IPS-20b (cell line): ENCODE data around the gene TKTL2.
"Not testable (repeated sequence)": the region's sequence is repeated elsewhere in the genome, so short reads cannot be mapped to it uniquely, and the experiment has no call there.

Source experiments
- H3K27ac ChIP-seq: one replicate; pipeline ENCODE4 v1.5.1; 2013; ENCODE audit warnings: low read length
- H3K27me3 ChIP-seq: 2 replicates; pipeline ENCODE4 v1.6.1; 2013; ENCODE audit warnings: mild to moderate bottlenecking, low read length, inconsistent platforms; ENCODE audit not compliant: insufficient read depth
- H3K36me3 ChIP-seq: 2 replicates; pipeline ENCODE4 v1.6.1; 2013; ENCODE audit warnings: low read depth, mild to moderate bottlenecking, inconsistent platforms, low read length, moderate library complexity; ENCODE audit not compliant: insufficient read depth
- H3K4me1 ChIP-seq: 2 replicates; pipeline ENCODE4 v1.6.1; 2013; ENCODE audit warnings: mild to moderate bottlenecking, control low read depth, inconsistent platforms, low read length, moderate library complexity; ENCODE audit not compliant: insufficient read depth
- H3K4me3 ChIP-seq: 2 replicates; pipeline ENCODE4 v1.5.1; 2013; ENCODE audit warnings: mild to moderate bottlenecking, low read length, inconsistent platforms
- H3K9ac ChIP-seq: 2 replicates; pipeline ENCODE4 v1.6.1; 2013; ENCODE audit warnings: low read depth, mild to moderate bottlenecking, inconsistent platforms, low read length, moderate library complexity
- H3K9me3 ChIP-seq: 2 replicates; pipeline ENCODE4 v1.6.1; 2013; ENCODE audit warnings: mild to moderate bottlenecking, low read depth, low read length, inconsistent platforms; ENCODE audit not compliant: insufficient read depth

The TKTL2 gene

DNA sequence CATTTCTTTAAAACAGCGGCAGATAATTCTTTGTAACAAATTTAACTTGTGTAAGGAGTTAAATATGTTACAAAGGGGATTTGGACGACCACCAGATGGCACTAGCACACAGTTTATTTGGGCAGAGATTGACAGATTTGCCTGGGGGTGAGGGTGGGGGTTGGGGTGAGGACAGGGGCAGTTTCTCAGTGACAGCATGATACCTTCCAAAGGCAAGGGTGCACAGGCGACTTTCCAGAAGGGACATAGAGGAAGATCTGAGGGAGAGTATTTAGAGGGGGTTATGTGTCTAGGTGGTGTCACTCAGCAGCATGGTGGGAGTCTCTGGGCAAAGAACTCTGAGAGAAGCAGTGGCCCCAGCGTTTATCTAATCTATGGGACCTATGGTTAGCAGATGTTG is 11.4 kb upstream of the TKTL2 start:
- Histone ChIP-seq H3K27ac (no peak overlapping the region), H3K27me3 (no peaks in the 10 kb centered on the region)

GRCh38 chr4:163482190-163482589 is 8.6 kb upstream of the TKTL2 start:
- no peak overlapping the region for H3K9ac ChIP-seq
- no peak overlapping the region for H3K27ac ChIP-seq
- no peak overlapping the region for H3K4me3 ChIP-seq
- H3K9me3 ChIP-seq = no peaks in the 10 kb centered on the region
- H3K36me3 ChIP-seq = no peaks in the 10 kb centered on the region
- H3K4me1 ChIP-seq = peaks cover 4% of the 10 kb centered on the region; the same call in 1 of the 2 replicates
- no peaks in the 10 kb centered on the region for H3K27me3 ChIP-seq

More for the DNA sequence above, 11.4 kb upstream of the TKTL2 start:
- Histone ChIP-seq H3K9me3 (no peaks in the 10 kb centered on the region), H3K36me3 (no peaks in the 10 kb centered on the region), H3K9ac (no peak overlapping the region), H3K4me3 (no peak overlapping the region), H3K4me1 (peaks cover 4% of the 10 kb centered on the region; the same call in 1 of the 2 replicates)

DNA sequence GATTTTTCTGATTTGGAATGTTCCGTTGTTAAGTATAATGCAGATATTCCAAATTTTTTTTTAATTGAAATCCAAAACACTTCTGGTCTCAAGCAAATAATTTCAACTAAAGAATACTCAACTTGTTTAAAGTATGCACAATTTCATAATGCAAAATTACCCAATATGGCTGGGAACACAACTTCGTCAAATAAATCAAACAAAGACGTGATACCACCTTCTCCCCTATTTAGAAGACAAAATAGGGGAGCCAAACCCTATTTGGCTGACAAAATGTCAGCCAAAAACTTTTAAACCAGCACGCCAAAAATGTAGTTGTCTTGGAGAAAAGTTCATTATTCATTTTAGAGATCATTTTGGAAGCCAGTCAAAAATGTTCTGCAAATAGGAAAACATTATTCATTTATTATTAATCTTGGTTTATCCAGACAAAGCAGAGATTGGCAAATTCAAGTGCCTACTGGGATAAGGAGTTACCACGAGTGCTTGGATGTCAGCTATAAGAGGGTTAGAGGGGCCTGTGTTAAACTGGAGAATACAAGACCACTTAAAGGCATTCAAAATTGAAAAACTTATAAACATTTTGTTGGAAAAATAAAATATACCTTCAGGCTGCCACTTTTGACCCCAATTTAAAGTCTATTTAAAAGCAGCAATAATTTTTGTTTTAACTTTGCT is 3.3 kb upstream of the TKTL2 start:
- Histone ChIP-seq H3K36me3 (no peaks in the 10 kb centered on the region), H3K27me3 (no peaks in the 10 kb centered on the region), H3K9ac (no peak overlapping the region), H3K4me3 (no peak overlapping the region), H3K27ac (no peak overlapping the region), H3K9me3 (no peaks in the 10 kb centered on the region), H3K4me1 (no peaks in the 10 kb centered on the region)

- Histone ChIP-seq H3K27me3 (no peaks in the 10 kb centered on the region), H3K9me3 (no peaks in the 10 kb centered on the region), H3K4me3 (no peak overlapping the region), H3K9ac (no peak overlapping the region), H3K4me1 (no peaks in the 10 kb centered on the region), H3K36me3 (no peaks in the 10 kb centered on the region), H3K27ac (no peak overlapping the region)
These were observed 473 bp upstream of the TKTL2 start for GRCh38 chr4:163474027-163474426.

DNA sequence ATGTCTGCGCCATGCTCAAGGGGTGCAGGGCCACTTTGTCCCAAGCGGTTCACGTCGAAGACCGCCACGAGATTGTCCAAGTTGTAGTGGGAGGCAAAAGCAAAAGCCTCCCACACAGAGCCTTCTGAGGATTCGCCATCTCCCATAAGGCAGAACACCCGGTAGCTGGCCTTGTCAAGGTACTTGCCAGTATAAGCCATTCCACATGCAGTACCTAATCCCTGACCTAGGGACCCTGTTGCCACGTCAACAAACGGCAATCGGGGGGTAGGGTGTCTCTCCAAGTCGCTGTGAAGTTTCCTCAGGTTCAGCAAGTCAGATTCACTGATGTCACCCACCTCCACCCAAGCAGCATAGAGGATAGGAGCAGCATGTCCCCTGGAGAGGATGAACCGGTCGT is 424 bp downstream of the TKTL2 start:
- Histone ChIP-seq H3K4me3 (no peak overlapping the region), H3K9ac (no peak overlapping the region), H3K27me3 (no peaks in the 10 kb centered on the region), H3K9me3 (no peaks in the 10 kb centered on the region), H3K36me3 (no peaks in the 10 kb centered on the region), H3K27ac (no peak overlapping the region), H3K4me1 (no peaks in the 10 kb centered on the region)

DNA sequence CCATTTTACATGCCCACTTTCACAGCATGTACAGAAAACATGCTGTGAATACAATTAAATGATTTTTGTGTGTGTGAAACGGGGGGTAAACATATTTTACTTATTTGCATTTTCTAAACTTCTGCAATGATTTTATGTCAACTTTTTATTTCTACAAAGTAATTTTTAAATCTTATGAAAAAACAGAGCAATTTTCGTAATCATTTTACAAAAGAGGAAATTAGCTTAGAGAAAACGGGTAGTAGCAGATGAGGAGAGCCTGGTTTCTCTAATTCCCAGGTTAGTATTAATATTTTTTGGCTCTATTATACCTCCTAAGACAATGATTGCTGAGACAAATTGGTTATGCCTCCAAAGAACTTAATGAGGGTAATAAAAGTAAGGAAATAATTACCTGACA is 3.2 kb downstream of the TKTL2 start:
- Histone ChIP-seq H3K9me3 (no peaks in the 10 kb centered on the region), H3K27me3 (no peaks in the 10 kb centered on the region), H3K36me3 (no peaks in the 10 kb centered on the region), H3K27ac (no peak overlapping the region), H3K4me3 (no peak overlapping the region), H3K9ac (no peak overlapping the region), H3K4me1 (no peaks in the 10 kb centered on the region)

- Histone ChIP-seq H3K4me1 (no peaks in the 10 kb centered on the region), H3K27me3 (no peaks in the 10 kb centered on the region), H3K4me3 (no peak overlapping the region), H3K27ac (no peak overlapping the region), H3K9me3 (no peaks in the 10 kb centered on the region), H3K9ac (no peak overlapping the region), H3K36me3 (no peaks in the 10 kb centered on the region)
These were observed 6.3 kb downstream of the TKTL2 start for GRCh38 chr4:163467082-163467770.

- no peak overlapping the region for H3K4me3 ChIP-seq
- H3K9ac ChIP-seq = no peak overlapping the region
- no peak overlapping the region for H3K27ac ChIP-seq
- no peaks in the 10 kb centered on the region for H3K36me3 ChIP-seq
- no peaks in the 10 kb centered on the region for H3K9me3 ChIP-seq
- no peaks in the 10 kb centered on the region for H3K27me3 ChIP-seq
- no peaks in the 10 kb centered on the region for H3K4me1 ChIP-seq
These were observed 11.0 kb downstream of the TKTL2 start for GRCh38 chr4:163462556-163462955.

DNA sequence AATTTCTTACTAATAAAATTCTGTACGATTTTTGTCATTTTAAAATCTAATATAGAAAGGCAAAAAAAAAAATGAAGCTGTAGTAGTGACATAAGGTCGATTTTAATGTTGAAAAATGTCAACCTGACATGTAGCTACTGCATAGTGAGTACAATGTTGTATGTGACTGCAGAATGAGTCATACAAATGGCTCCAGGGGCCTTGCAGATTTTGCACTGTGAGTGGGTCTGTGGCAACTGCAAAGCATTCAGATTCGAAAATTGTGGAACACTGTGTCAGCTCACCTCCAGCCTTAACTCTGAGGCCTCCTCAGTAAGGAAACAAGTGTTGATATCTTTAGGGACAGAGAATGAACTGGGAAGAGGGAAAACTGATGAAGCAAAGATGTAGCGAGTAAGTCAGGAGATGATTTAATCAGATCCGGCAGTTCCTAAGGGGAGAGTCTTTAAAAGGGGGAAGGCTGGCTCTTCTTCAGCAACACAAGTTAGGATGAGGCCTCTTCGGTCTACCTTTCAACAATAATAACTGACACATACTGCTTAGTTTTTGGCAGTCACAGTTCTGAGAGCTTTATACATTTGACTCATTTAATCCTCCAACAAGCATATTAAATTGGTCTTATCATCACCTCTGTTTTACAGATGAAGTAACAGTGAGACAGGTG is 24.9 kb downstream of the TKTL2 start:
- Histone ChIP-seq H3K4me1 (no peaks in the 10 kb centered on the region), H3K9me3 (no peaks in the 10 kb centered on the region), H3K4me3 (no peak overlapping the region), H3K36me3 (no peaks in the 10 kb centered on the region), H3K9ac (no peak overlapping the region), H3K27me3 (no peaks in the 10 kb centered on the region), H3K27ac (no peak overlapping the region)

DNA sequence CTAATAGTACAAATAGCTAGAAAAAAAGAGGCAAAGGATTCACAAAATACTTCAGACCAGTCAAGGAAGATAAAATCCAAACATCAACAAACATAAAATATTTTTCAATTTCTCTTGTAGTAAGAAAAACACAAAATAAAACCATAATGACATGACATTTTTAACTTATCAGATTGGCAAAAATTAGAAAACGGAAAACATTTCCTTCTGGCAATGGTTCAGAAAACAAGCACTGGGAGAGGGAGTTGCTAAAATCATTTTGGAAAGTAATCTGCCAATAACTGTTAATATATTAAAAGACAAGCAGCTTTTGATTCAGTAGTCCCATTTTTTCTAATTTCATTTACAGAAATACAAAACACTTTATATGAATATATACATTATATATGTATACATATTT is 26.1 kb downstream of the TKTL2 start:
- H3K27me3 ChIP-seq = no peaks in the 10 kb centered on the region
- H3K9me3 ChIP-seq = no peaks in the 10 kb centered on the region
- no peak overlapping the region for H3K27ac ChIP-seq

DNA sequence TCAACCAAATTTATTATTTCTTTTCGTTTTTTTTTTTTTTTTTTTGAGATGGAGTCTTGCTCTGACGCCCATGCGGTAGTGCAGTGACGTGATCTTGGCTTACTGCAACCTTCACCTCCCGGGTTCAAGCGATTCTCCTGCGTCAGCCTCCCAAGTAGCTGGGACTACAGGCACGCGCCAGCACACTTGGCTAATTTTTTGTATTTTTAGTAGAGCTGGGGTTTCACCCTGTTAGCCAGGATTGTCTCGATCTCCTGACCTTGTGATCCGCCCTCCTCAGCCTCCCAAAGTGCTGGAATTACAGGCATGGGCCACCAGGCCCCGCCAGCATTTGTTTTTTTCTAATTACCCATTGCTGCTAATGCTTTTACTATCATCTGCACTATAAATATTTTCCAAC is 26.5 kb downstream of the TKTL2 start:
- not testable (repeated sequence) for H3K9me3 ChIP-seq, H3K27ac ChIP-seq, H3K36me3 ChIP-seq, H3K4me1 ChIP-seq, H3K9ac ChIP-seq, H3K27me3 ChIP-seq, H3K4me3 ChIP-seq

More for the DNA sequence above, 26.1 kb downstream of the TKTL2 start:
- Histone ChIP-seq H3K36me3 (no peaks in the 10 kb centered on the region), H3K9ac (no peak overlapping the region), H3K4me3 (no peak overlapping the region), H3K4me1 (no peaks in the 10 kb centered on the region)

DNA sequence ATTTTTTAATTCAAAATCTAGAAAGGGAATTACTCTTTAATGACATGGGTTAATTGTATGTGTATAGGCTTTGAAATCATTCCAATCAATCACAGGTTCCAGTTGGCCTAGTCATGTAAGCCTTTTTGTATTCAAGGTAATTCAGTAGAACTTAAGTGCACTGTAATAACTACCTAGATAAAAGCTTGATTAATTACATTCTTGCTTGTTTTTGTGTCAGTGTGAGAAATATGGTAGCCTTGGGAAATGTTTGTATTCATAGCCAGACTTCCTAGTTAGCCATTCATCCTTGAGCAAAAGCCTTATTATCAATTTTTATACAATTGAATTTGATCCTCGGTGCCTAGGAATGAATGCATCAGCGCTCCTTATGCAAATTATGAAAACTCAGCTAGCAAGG is 33.5 kb downstream of the TKTL2 start:
- no peaks in the 10 kb centered on the region for H3K36me3 ChIP-seq
- no peaks in the 10 kb centered on the region for H3K27me3 ChIP-seq
- no peak overlapping the region for H3K9ac ChIP-seq
- H3K27ac ChIP-seq = no peak overlapping the region
- H3K9me3 ChIP-seq = no peaks in the 10 kb centered on the region
- H3K4me3 ChIP-seq = no peak overlapping the region
- H3K4me1 ChIP-seq = no peaks in the 10 kb centered on the region; the same call in 1 of the 2 replicates
